ENCODE results near the gene SCYGR2. TPM values are rescaled to one million over a fixed set of nuclear protein-coding genes. Genes with fewer than 3 reads are reported as not detected.

The SCYGR2 gene
- total RNA-seq, 1 donor from 2014 or later, result not detected

DNA sequence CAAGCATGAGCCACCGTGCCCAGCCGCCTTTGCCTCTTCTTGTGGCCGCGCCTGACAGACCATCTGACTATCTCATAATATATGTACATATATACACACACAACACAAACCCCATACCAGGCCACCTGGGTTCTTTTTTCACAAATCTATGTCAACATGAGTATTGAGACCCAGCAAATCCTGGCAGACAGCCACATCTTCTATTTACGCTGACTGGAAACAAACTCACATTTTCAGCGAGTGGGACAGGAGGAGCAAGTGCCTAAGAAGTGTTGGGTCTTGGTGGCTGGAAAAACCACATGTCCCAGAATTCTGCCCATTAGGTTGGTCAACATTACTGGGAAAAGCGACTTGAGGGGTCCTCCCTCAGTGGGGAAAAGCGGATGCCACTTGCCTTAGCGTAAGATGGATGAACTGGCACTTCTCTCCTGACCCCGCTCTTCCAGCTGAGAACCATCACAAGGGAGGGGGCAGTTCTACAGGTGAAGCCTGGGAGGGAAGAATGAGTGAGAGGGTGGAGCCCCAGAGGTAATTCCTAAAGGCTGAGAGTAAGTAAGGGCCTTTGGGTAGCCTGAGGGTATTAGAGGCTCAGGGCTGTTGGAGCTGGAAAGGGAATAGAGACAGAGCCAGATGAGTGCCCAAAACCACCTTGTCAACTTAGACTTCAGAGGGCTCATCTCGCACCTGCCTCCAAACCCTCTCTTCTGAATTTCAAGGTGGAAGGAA, 14.0 kb downstream of the SCYGR2 start:
- DNase-seq (ENCODE audit: low read depth, low spot score), result no peak

DNA sequence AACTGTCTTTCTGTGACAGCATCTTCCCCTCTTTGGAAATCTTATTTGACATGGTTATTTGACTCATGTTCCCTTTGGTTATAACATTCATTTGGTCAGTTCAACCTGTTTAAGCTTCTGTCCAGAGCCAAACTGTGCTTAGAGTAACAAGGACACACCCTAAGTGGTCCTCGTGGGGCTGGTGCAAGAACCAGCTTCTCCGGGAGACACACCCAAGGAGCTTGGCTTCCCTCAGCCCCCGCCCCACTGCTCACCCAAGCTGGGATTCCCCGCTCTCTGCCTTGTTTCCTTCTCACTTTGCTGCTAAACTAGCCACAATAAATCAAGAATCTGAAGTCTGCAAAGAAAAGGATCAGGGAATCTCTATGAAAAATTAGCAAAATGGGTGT, 14.6 kb downstream of the SCYGR2 start:
- no peak for DNase-seq (ENCODE audit: low read depth, low spot score)

DNA sequence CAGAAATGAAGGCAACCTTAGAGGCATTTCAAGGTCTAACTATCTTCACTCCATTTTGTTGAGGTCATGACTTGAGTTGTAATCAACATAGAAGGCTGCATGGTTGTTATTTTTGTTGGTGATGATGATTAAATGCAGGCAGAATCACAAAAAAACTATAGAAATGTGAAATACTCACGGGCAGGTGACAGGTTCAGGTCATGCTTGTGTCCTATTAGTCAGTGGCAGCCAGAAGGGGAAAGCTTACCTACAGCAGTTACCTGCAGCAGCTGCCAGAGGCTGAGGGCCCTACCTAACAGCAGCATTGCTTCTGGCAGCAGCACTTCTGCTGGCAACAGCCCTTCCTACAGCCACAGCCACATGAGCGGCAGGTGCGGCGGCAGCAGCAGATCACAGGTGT, 15.6 kb downstream of the SCYGR2 start:
- DNase-seq (ENCODE audit: low read depth, low spot score), result no peak

DNA sequence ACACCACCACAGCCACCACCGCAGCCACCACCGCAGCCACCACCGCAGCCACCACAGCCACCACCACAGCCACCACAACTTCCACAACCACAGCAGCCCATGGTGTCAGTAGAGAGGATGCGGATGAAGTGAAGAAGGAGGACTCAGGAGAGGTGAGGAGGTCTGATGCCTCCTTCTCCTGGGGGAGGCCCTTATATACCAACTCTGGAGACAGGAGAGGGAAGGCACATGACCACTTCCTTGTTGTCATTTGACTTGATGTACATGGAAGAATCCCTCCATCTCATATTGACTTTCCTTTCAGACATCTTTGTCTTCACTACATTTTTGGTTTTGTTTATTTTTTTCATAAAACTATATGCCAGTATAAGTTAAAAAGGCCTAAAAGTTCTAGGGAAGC, 16.0 kb downstream of the SCYGR2 start, which contains the start of gene SCYGR3:
SCYGR3 (minus strand) TSS at position 101 of the 400 bp plus-strand sequence; CDS start at position 101, 0 bp downstream.
- DNase-seq (ENCODE audit: low read depth, low spot score), result no peak

DNA sequence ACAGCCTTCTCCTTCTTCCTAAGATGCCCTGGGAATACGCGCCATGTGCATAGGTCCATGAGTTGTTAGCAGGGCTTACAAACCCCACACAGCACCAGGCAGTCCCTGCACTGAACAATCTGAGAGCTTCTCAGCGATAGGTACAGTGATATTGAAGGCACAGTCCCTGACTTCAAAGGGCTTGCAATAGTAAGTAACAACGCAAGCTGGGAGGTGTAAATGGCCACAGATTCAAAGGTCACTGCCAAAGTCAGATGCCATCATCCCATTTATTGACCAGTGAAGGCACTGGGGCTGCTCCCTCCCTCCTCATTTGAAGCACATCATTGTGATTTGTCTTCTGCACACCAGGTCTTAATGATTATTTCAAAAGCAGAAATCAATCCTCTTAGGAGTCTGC, 16.5 kb downstream of the SCYGR2 start:
- DNase-seq (ENCODE audit: low read depth, low spot score), result no peak

DNA sequence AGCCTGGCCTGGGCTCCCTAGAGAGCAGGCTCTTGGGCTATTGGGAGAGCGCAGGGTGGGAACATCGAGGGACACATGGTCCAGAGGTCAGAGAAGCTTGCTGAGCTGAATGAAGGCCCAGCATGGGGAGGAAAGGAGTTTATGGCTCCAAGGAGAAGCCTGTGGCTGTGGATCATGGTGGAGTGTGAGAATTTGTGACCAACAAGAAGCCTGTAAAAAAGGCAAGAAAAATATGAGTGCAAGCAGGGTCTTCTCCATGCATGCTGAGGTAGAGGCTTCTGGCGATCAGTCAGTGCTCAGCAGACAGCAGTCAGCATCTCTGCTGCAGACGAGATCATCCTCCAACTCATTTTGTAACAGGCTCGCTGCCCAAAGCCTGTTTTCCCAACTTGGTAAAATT, 17.2 kb downstream of the SCYGR2 start:
- no peak for DNase-seq (ENCODE audit: low read depth, low spot score)

DNA sequence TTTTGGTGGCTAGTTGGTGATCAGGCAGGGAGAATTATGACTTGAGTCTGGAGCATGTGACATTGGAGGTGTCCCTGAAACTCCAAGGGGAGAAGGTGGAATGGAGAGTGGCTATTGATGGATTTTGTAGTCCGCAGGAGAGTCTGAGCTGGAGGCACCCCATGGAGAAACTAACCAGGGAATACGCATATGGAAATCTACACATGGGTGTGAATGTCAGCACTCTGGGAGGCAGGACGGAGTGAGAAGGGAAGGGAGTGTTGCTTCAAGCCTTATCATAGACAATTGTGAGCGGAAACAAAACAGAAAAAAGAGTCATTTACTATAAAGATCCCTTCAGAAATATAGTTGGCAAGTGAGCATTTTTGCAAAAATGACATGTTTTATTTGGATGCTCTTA, 17.9 kb downstream of the SCYGR2 start:
- no peak for DNase-seq (ENCODE audit: low read depth, low spot score)

DNA sequence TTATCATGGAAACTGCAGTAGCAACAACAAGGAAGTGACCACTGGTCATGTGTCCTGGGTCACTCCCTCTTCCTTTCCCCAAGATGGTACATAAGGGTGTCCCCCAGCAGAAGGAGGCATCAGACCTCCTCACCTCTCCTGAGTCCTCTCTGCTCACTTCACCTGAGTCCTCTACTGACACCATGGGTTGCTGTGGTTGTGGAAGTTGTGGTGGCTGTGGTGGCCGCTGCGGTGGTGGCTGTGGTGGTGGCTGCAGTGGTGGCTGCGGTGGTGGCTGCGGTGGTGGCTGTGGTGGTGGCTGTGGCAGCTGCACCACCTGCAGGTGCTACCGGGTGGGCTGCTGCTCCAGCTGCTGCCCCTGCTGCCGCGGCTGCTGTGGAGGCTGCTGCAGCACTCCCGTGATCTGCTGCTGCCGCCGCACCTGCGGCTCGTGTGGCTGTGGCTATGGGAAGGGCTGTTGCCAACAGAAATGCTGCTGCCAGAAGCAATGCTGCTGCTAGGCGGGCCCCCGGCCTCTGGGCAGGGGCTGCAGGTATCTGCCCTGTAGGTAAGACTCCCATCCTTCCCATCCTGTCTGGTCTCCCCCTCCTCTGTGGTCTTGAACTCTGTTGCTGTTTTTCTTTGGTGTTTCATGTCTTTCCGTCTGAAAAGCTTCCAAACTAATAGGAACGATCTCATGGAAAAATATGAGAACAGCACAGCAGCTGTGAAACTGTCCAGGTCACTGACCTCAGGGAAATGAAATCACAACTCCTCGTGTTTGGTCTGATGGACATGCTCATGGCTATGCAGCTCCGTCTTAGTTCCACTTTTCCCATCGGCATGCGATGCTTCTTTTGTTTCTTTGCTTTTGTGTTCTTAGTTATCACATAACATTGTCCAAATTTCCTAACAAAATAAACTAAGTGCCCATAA, 18.9 kb downstream of the SCYGR2 start, which contains the start of gene SCYGR4:
SCYGR4 (plus strand) TSS at position 183 of the 915 bp plus-strand sequence; CDS start at position 183, 0 bp downstream.
- no peak for DNase-seq (ENCODE audit: low read depth, low spot score)

DNA sequence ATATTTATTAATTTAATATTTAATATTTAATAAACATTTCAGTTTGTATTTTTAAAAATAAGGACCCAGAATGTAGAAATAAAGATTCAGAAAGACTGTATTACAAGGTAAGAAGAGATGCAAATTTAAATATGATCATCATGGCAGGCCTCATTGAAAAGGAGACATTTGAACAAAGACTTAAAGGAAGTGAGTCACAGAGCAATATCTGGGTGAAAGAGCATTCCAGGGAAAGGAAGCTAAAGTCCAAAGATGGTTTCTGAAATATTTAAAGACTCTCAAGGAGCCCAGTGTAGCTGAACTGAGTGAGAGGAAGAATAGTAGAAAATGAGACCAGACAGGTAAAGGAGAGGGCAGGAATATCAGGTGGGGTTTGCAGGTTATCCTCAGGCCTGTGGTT, 24.5 kb downstream of the SCYGR2 start:
- DNase-seq (ENCODE audit: low read depth, low spot score), result peak; percentile 24

DNA sequence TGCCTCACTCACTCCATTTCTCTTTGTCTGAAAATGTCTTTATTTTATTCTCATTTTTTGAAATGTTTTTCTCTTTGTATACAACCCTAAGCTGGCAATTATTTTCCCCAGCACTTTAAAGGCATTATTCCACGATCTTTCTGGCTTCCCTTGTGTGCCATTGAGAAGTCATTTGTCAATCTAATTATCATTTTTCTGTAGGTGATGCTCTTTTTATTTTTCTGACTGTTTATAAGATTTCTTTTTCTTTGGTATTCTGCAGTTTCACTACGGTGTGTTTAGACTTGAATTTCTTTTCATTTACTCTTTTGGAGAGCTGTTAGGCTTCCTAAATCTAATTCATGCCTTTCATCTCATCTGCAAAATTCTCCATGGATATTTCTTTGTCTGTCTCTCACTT, 26.7 kb downstream of the SCYGR2 start:
- DNase-seq (ENCODE audit: low read depth, low spot score), result no peak

DNA sequence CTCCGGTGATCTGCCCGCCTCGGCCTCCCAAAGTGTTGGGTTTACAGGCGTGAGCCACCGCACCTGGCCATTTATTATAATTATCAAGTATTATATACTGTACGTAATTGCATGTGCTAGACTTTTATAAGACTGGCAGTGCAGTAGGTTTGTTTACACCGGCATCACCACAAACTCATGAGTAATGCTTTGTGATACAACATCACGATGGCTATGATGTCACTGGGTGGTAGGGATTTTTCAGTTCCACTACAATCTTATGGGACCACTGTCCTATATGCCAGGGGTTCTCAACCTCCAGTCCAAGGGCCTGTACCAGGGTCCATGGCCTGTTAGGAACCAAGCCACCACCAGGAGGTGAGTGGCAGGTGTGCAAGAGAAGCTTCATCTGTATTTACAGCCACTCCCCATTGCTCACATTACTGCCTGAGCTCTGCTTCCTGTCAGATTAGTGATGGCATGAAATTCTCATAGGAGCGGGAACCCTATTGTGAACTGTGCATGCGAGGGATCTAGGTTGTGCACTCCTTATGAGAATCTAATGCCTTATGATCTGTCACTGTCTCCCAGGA, 28.0 kb downstream of the SCYGR2 start:
- DNase-seq (ENCODE audit: low read depth, low spot score), result no peak

DNA sequence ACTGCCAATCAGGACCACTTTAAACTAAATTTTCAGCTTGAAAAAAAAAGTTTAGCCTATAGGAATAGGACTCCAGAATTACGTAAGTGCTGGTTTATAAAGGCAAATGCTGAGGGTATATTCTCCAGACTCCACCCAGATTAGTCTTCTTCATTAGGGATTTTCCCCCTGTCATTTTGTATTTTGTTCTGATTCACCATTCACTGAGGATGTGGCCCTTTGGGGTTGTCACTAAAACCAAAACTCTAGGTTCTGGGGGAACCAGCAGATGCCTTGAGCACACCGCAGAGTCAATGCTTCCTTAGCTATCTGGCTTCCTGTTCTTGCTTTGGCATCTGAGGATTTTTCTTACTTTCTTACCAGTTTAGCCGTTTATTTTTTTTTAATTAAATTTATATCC, 29.1 kb downstream of the SCYGR2 start:
- no peak for DNase-seq (ENCODE audit: low read depth, low spot score)

DNA sequence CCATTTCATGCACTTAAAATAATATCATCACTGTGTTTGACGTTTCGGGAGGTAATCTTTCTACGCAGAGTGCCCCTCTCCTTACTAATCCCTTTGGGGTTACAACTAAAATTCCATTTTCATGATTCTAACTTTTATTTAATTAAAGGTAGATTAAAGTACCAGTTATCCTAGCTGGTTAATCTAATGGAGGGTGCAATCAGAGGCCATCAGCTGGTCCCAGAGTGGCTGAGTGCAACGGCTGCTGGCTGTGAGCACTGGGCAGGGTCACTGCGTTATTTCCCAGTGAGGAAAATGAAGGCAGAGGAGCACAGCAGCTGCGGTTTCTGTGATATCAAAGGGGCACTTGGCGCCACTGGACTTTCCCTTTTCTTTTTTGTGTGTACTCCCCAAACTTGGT, 30.7 kb downstream of the SCYGR2 start:
- no peak for DNase-seq (ENCODE audit: low read depth, low spot score)

DNA sequence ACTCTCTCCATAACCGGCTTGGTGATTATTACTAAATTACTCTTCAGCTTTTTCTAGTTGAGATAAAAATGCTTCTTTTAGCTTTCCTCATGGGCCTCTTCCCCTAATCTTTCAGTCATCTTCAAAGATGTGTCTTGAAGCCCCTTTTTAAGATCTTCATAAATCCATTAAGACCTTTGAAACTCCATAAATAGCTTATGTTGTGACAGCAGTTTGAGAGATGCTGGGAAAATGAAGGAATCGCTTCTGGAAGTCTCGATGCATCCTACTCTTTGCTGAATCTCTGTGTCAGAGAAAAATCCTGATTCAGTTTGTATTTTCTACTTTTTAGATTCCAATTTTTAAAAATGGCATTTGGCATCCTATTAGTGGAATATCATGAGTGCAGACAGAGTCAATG, 31.6 kb downstream of the SCYGR2 start:
- no peak for DNase-seq (ENCODE audit: low read depth, low spot score)

DNA sequence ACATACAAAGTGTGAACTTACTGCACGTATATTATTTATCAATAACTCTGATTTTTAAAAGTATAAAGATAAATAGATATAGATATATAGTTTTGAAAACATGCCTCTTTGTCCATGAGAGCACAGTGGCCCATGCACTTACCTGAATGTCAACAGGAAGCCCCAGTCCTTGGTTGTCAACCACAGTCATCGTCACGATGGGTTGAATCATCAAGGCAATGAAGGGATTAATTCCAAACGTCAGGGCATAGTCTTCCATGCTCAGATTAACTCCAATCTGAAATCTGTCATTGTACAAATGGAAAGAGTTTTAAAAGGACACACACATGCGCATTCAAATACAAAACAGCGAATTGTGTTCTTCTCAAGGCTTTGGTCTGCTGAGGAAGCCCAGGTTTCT, 34.1 kb downstream of the SCYGR2 start:
- DNase-seq (ENCODE audit: low read depth, low spot score), result no peak

DNA sequence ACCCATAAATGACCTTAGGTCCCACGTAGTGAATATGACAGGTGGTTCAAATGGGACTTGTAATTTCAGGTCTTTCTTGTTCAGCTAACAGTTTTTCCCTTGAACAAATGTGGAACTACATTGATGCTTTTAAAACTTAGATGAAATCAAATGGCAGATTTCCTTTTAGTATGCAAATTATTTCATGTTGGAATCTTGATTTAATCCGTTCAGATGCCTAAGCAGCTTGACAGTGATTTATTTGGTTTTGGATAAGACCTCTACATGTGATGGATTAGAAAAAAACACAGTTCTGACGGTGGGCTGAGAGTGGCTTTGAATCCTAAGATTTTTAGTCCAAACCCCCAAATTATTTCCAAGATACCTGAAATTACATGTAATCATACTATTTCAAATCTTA, 35.5 kb downstream of the SCYGR2 start:
- no peak for DNase-seq (ENCODE audit: low read depth, low spot score)

DNA sequence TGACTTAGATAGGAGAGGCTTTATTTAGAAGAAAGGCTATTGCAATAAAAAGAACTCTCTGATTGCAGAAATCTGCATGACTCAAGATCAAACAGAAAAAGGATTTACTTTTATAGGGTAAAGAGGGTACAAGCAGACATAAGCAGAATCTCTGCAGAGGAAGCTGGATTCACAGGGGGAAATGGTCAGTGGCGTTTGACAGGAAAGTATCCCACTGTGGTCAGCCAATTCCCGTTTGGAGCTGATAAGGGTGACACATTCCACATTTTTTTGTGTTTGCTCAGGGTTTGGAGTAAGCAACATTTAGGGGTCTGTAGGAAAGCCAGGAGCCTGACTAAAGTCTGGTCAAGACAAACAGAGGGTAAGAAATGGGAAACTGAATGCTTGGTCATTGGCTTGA, 44.0 kb downstream of the SCYGR2 start:
- DNase-seq (ENCODE audit: low read depth, low spot score), result no peak

DNA sequence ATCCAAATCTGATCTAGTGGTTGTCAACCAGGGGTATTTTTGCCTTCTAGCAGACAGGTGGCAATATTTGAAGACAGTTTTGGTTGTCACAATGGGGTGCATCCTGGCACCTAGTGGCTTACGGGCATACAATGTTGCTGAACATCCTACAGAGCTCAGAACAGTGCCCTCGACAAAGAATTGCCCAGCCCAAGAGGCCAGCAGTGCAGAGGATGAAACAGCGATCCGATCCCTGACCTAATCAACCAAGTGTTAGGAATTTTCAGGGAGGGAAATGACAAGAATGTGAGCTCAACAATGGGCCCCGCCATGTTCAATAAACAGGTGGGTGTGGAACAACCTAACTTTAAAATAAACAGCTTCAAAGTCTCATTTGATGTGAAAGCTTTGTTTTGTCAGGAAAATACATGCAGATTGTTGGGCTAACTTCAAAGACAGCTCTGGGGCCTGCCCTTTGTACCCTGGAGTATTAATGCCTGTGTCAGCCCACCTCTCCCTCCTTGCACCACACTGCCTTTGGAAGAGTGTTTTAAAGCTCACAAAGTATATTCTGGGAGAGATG, 45.4 kb downstream of the SCYGR2 start:
- no peak for DNase-seq (ENCODE audit: low read depth, low spot score)

Measured in pulmonary artery endothelial cell (primary cell).